Mucosa of descending colon (tissue), 3 donors: ENCODE data around the gene NEURL4. TPM values are rescaled to one million over a fixed set of nuclear protein-coding genes. Genes with fewer than 3 reads are reported as not detected.
"Not testable (repeated sequence)": the region's sequence is repeated elsewhere in the genome, so short reads cannot be mapped to it uniquely, and the experiment has no call there.

Experiments
- ATAC-seq: fragments of 200-7000 bp; cut with Tn5 transposase; one replicate; pipeline ENCODE4 v1.9.1; 2020; ENCODE audit warnings: mild to moderate bottlenecking, moderate library complexity
- DNase-seq, 3 donors: peaks; one replicate each; pipeline ENCODE4 v3.0.0-alpha.2; 2020
- H3K36me3 ChIP-seq: fragments of 200-600 bp; one replicate; pipeline ENCODE4 v1.8.0; 2021; ENCODE audit warnings: low read depth, mild to moderate bottlenecking
- H3K4me1 ChIP-seq: fragments of 200-600 bp; one replicate; pipeline ENCODE4 v1.8.0; 2021; ENCODE audit warnings: low read depth, mild to moderate bottlenecking
- H3K4me3 ChIP-seq: fragments of 200-600 bp; one replicate; pipeline ENCODE4 v1.8.0; 2021; ENCODE audit warnings: mild to moderate bottlenecking
- H3K9me3 ChIP-seq: fragments of 200-600 bp; one replicate; pipeline ENCODE4 v1.8.0; 2021; ENCODE audit warnings: mild to moderate bottlenecking
- intact Hi-C, 2 donors: fragments of 100-400 bp; cut with DNase I in 1 of 2; cut with micrococcal nuclease in 1 of 2; formaldehyde crosslinking; loops; one replicate each; pipeline versions ENCODE4 v1.11.0 to v1.11.1; 2022; cut with DNase I, micrococcal nuclease
- long read RNA-seq, 2 donors: library from polyadenylated mRNA; unstranded; transcript quantifications; one replicate each; pipeline ENCODE4 v2.0.0, GENCODE V29; 2019 to 2021
- total RNA-seq, 3 donors: library from RNA; stranded (reverse); fragmentation: NEBNext Ultra II Directional in 2 of 3; extraction: Animal tissue kit (Norgen Biotek cat#: 25700) in 2 of 3; gene quantifications; one replicate each; pipeline versions ENCODE4 v1.2.1 to v1.2.4, GENCODE V29; 2021 to 2023
- TF ChIP-seq, protein P1 (sequence below): fragments of 200-600 bp; IDR thresholded peaks from one replicate; pipeline ENCODE4 v1.8.0; 2022; ENCODE audit warnings: antibody characterized with exemption, mild to moderate bottlenecking
- donor health status: DM: no; HTN: no; CAD: no; lungs with moderate emphysema.
- donor health status: DM: no; HTN: no; CAD: no.
- donor health status: DM: no; HTN: yes; CAD: no.

Gene NEURL4
- 10 to 100 TPM; 39.0 to 59.1 (median 44.9) TPM for total RNA-seq
- long read RNA-seq, donor 1, full-length matches to known transcripts: 7 of 34 reads
- long read RNA-seq, donor 1, partial matches to known transcripts: 17 of 34 reads
- long read RNA-seq, donor 1, other reads (novel, unspliced or antisense): 10 of 34 reads
- long read RNA-seq, donor 2: 0 reads

DNA sequence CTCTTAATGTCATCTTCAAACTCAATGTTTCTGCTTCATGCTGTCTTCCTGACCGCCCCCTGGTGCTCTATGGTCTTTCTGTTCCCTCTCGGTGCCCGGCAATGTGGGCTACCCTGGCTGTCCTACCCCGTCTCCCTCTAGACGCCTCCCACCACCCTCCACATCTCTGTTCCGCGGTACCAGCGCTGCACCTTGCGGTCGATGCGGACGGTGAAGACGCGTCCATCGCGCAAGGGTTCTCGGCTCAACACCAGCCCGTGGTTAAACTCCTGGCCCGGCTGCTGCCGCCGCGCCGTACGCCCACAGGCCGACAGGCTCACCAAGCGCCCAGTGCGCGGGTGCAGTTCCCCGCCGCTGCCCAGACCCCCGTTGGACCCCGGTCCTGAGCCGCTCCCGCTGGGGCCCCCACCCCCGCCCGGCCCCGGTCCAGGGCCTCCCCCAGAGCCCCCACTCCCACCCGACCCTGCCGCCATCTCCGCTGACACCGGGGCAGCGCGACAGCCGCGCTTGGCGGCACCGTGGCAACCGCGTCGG lies at the start of gene NEURL4:
Gene NEURL4 (minus strand): TSS at position 496 of the 534 bp plus-strand sequence. CDS start 23 bp downstream, at position 473.
- TF ChIP-seq, protein P1, sequence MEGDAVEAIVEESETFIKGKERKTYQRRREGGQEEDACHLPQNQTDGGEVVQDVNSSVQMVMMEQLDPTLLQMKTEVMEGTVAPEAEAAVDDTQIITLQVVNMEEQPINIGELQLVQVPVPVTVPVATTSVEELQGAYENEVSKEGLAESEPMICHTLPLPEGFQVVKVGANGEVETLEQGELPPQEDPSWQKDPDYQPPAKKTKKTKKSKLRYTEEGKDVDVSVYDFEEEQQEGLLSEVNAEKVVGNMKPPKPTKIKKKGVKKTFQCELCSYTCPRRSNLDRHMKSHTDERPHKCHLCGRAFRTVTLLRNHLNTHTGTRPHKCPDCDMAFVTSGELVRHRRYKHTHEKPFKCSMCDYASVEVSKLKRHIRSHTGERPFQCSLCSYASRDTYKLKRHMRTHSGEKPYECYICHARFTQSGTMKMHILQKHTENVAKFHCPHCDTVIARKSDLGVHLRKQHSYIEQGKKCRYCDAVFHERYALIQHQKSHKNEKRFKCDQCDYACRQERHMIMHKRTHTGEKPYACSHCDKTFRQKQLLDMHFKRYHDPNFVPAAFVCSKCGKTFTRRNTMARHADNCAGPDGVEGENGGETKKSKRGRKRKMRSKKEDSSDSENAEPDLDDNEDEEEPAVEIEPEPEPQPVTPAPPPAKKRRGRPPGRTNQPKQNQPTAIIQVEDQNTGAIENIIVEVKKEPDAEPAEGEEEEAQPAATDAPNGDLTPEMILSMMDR: no peak
- ATAC-seq (peak; percentile 26), DNase-seq (peak in 1 of 3 donors; percentile 40)
- Histone ChIP-seq H3K4me1 (peaks cover 12% of the 10 kb centered on the region), H3K4me3 (peak within 1 kb of the TSS; percentile 75), H3K9me3 (no peaks in the 10 kb centered on the region), H3K36me3 (peaks cover 3% of the 10 kb centered on the region)
- intact Hi-C loops: no loop called here

DNA sequence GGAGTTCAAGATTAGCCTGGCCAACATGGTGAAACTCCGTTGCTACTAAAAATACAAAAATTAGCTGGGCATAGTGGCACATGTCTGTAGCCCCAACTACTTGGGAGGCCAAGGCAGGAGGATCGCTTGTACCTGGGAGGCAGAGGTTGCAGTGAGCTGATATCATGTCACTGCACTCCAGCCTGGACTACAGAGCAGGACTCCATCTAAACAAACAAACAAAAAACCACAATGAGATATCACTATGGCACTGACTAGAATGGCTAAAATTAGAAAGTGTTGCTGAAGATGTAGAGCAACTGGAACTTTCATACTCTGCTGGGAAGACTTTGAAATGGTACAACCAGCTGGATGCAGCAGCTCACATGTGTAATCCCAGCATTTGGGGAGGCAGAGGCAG lies 45.2 kb upstream of the NEURL4 start:
- intact Hi-C loops: no loop called here

DNA sequence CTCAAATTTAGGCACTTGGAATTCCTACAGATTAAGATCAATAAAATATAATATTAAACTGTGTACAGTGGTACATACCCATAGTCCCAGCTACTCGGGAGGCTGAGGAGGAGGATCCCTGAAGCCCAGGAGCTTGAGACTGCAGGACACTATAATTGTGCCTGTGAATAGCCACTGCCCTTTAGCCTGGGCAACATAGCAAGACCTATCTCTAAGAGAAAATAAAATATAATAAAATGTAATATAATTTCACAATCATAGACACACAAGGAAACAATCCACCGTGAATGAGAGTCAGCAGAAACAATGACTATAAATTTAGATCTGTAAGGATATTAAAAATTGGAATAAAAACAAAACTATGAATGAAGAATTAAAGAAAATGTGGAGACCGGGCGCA lies 41.7 kb upstream of the NEURL4 start:
- TF ChIP-seq, protein P1: no peak
- Histone ChIP-seq H3K4me3 (no peak overlapping the region), H3K36me3 (no peaks in the 10 kb centered on the region), H3K9me3 (no peaks in the 10 kb centered on the region), H3K4me1 (no peaks in the 10 kb centered on the region)
- DNase-seq (no peak), ATAC-seq (peak; percentile 59)
- intact Hi-C loops: no loop called here

More for the DNA sequence above, 45.2 kb upstream of the NEURL4 start:
- DNase-seq (no peak), ATAC-seq (no peak)
- no peaks in the 10 kb centered on the region for H3K4me1 ChIP-seq
- H3K36me3 ChIP-seq: no peaks in the 10 kb centered on the region
- TF ChIP-seq, protein P1: no peak
- H3K9me3 ChIP-seq: no peaks in the 10 kb centered on the region
- no peak overlapping the region for H3K4me3 ChIP-seq

DNA sequence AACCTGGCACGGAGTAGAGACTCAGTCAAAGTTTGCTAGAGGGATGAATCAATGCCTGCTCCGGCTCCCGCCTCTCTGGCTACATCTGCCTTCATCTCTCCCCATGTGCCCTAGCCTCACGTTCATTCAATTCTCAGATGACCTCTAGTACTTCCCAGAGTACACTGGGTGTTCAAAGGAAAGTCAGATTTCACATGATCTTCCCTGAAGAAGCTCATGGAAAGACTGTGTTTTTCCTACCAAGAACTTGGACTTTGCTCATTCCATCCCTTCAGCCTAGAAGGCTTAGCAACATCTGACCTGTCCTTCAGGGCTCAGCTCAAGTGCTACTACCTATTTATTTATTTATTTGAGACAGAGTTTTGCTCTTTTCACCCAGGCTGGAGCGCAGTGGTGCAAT lies 40.7 kb upstream of the NEURL4 start:
- intact Hi-C loops: no loop called here
- no peaks in the 10 kb centered on the region for H3K9me3 ChIP-seq
- no peaks in the 10 kb centered on the region for H3K36me3 ChIP-seq
- TF ChIP-seq, protein P1: no peak
- H3K4me3 ChIP-seq: no peak overlapping the region
- no peak for DNase-seq
- no peak for ATAC-seq
- H3K4me1 ChIP-seq: no peaks in the 10 kb centered on the region

DNA sequence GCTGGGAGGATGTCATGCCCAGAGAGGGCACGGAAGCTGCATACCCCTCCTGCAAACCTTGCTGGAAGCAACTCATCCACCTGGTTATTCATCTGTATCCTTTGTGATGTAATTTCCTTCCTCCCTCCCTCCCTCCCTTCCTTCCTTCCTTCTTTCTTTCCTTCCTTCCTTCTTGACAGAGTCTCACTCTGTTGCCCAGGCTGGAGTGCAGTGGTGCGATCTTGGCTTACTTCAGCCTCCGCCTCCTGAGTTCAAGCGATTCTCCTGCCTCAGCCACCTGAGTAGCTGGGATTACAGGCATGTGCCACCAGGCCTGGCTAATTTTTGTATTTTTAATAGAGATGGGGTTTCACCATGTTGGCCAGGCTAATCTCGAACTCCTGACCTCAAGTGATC lies 39.5 kb upstream of the NEURL4 start:
- H3K4me3 ChIP-seq, H3K36me3 ChIP-seq, H3K4me1 ChIP-seq, H3K9me3 ChIP-seq, DNase-seq, intact Hi-C loops, ATAC-seq: not testable (repeated sequence)

DNA sequence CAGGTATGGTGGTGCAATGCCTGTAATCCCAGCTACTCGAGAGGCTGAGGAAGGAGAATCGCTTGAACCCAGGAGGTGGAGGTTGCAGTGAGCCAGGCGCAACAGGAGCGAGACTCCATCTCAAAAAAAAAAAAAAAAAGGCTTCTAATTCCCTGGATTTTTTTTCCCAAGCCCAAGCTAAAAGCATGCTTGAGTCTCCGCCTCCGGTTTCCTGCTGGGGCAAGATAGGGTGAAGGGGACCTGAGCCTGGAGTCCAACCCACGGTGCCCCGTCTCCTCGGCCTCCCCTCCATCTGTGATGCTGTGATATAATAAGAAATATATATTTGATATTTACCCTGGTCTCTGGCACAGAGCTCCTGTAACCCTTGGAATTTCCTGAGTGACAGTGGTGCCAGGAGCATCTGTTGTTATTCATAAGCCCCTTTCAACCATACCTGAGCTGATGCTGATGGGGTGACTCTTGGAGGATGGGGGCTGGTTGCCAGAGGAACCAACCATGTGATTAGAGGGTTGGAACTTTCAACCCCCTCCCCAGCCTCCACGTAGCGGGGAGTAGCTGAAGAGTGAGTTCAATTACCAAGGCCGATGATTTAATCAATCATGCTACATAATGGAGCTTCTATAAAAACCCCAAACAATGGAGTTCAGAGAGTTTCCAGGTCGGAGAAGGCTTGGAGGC lies 38.9 kb upstream of the NEURL4 start:
- intact Hi-C loops: no loop called here
- TF ChIP-seq, protein P1: no peak
- Histone ChIP-seq H3K4me3 (no peak overlapping the region), H3K36me3 (no peaks in the 10 kb centered on the region), H3K4me1 (no peaks in the 10 kb centered on the region), H3K9me3 (no peaks in the 10 kb centered on the region)
- ATAC-seq (no peak), DNase-seq (no peak)
